GM21381 (cell line): ENCODE data around the gene JARID2.
"Not testable (repeated sequence)": the region's sequence is repeated elsewhere in the genome, so short reads cannot be mapped to it uniquely, and the experiment has no call there.

Experiments used
- ATAC-seq: cut with Tn5 transposase; IDR thresholded peaks from one replicate; pipeline ENCODE4 v1.9.1; 2021; ENCODE audit warnings: mild to moderate bottlenecking, moderate library complexity; ENCODE audit not compliant: unreplicated experiment

The JARID2 gene

GRCh38 chr6:15305909-15306308, 60.0 kb downstream of the JARID2 start:
- peak; percentile 24 for ATAC-seq

- ATAC-seq: no peak
These were observed 62.8 kb downstream of the JARID2 start for GRCh38 chr6:15308435-15309213.

GRCh38 chr6:15309611-15310283, 63.9 kb downstream of the JARID2 start:
- ATAC-seq: no peak

GRCh38 chr6:15310680-15311079, 64.8 kb downstream of the JARID2 start:
- no peak for ATAC-seq

GRCh38 chr6:15312500-15312899, 66.6 kb downstream of the JARID2 start:
- no peak for ATAC-seq

- ATAC-seq: no peak
These were observed 67.5 kb downstream of the JARID2 start for GRCh38 chr6:15313367-15313766.

- no peak for ATAC-seq
These were observed 70.9 kb downstream of the JARID2 start for GRCh38 chr6:15316754-15317153.

GRCh38 chr6:15317251-15317650, 71.4 kb downstream of the JARID2 start:
- no peak for ATAC-seq

GRCh38 chr6:15317934-15318902, 72.3 kb downstream of the JARID2 start:
- no peak for ATAC-seq

GRCh38 chr6:15319677-15320076, 73.8 kb downstream of the JARID2 start:
- no peak for ATAC-seq

GRCh38 chr6:15320693-15321092, 74.8 kb downstream of the JARID2 start:
- ATAC-seq: no peak

- ATAC-seq: no peak
These were observed 76.3 kb downstream of the JARID2 start for GRCh38 chr6:15322184-15322583.

- no peak for ATAC-seq
These were observed 77.1 kb downstream of the JARID2 start for GRCh38 chr6:15322781-15323536.

- ATAC-seq: not testable (repeated sequence)
These were observed 77.7 kb downstream of the JARID2 start for GRCh38 chr6:15323611-15324010.

- ATAC-seq: no peak
These were observed 78.6 kb downstream of the JARID2 start for GRCh38 chr6:15324427-15324985.

- ATAC-seq: no peak
These were observed 79.7 kb downstream of the JARID2 start for GRCh38 chr6:15325540-15325955.

- no peak for ATAC-seq
These were observed 80.3 kb downstream of the JARID2 start for GRCh38 chr6:15326067-15326614.

- no peak for ATAC-seq
These were observed 81.4 kb downstream of the JARID2 start for GRCh38 chr6:15327271-15327670.

GRCh38 chr6:15329197-15329671, 83.4 kb downstream of the JARID2 start:
- ATAC-seq: no peak
